SK-N-SH (cell line): ENCODE data around the gene FAT1.

Source experiments
- MXI1 ChIP-seq: IDR thresholded peaks from 2 replicates; pipeline ENCODE4 v1.6.1; 2012; ENCODE audit warnings: mild to moderate bottlenecking, low read depth, low read length, improper control_type of control experiment
- NFIC ChIP-seq: IDR thresholded peaks from 2 replicates; pipeline ENCODE4 v1.4.0; 2012; ENCODE audit warnings: borderline replicate concordance
- POLR2AphosphoS5 ChIP-seq: IDR thresholded peaks from 2 replicates; pipeline ENCODE4 v1.6.1; 2012; ENCODE audit warnings: low read depth, low read length
- SMC3 ChIP-seq: IDR thresholded peaks from 2 replicates; pipeline ENCODE4 v1.6.1; 2012; ENCODE audit warnings: low read depth, low read length, improper control_type of control experiment
- TF ChIP-seq, protein P1 (sequence below): fragments of 200-600 bp; sonication (generic); IDR thresholded peaks from 2 replicates; pipeline ENCODE4 v1.6.1; 2017; ENCODE audit warnings: antibody characterized with exemption, mild to moderate bottlenecking, moderate library complexity

DNA sequence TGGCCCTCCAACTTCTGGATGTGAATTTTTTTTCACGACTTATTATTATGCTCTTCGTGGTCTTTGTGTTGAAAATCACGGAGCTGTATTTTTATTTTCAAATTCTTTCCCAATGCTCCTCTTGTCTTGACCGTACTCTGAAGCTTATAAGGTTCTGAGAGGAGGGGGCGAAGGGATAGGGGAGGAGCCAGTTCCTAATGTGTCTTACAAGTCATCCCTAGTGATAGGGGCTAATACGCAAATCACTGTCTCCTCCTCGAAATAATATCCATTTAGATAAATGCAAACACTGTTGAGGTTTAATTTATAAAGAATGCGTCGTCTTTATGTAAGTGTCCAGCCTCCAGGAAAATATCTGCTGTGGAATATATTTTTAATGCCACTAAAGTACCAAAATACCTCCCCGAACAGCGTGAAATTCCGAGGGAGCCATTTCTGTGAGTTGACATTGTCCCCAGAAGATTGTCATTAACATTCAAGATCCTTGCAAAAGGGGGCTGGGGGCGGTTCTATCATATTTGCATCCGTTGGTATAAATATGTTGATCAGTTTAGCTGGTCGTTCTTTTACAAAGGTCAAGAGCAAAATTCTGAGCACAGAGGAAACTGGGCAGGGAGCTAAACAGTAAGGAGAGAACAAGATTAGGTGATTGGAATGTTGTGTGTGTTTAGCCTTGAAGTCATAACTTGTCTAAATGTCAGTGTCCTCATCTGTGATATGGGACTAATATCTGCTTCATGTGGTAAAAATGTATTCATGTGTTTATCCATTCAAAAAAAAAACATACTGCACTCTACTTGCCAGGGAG lies 3.7 kb upstream of the FAT1 start:
- TF ChIP-seq, protein P1, sequence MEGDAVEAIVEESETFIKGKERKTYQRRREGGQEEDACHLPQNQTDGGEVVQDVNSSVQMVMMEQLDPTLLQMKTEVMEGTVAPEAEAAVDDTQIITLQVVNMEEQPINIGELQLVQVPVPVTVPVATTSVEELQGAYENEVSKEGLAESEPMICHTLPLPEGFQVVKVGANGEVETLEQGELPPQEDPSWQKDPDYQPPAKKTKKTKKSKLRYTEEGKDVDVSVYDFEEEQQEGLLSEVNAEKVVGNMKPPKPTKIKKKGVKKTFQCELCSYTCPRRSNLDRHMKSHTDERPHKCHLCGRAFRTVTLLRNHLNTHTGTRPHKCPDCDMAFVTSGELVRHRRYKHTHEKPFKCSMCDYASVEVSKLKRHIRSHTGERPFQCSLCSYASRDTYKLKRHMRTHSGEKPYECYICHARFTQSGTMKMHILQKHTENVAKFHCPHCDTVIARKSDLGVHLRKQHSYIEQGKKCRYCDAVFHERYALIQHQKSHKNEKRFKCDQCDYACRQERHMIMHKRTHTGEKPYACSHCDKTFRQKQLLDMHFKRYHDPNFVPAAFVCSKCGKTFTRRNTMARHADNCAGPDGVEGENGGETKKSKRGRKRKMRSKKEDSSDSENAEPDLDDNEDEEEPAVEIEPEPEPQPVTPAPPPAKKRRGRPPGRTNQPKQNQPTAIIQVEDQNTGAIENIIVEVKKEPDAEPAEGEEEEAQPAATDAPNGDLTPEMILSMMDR: no peak
- TF ChIP-seq POLR2AphosphoS5 (no peak), NFIC (no peak), SMC3 (no peak), MXI1 (no peak)
